ENCODE data around the gene DYSF.

GRCh38 chr2:71586471-71586870 is 133.1 kb downstream of the DYSF start:
- TF ChIP-seq, protein P1, sequence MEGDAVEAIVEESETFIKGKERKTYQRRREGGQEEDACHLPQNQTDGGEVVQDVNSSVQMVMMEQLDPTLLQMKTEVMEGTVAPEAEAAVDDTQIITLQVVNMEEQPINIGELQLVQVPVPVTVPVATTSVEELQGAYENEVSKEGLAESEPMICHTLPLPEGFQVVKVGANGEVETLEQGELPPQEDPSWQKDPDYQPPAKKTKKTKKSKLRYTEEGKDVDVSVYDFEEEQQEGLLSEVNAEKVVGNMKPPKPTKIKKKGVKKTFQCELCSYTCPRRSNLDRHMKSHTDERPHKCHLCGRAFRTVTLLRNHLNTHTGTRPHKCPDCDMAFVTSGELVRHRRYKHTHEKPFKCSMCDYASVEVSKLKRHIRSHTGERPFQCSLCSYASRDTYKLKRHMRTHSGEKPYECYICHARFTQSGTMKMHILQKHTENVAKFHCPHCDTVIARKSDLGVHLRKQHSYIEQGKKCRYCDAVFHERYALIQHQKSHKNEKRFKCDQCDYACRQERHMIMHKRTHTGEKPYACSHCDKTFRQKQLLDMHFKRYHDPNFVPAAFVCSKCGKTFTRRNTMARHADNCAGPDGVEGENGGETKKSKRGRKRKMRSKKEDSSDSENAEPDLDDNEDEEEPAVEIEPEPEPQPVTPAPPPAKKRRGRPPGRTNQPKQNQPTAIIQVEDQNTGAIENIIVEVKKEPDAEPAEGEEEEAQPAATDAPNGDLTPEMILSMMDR (IDR thresholded peaks at IDR 0.05), result no peak
- no peak for TF ChIP-seq ZFX (IDR thresholded peaks at IDR 0.05; ENCODE audit: borderline replicate concordance)

Data from 22Rv1 (cell line).